Right ventricle myocardium superior (tissue), 1 donor: ENCODE data around the gene ZNF346. TPM values are rescaled to one million over a fixed set of nuclear protein-coding genes. Genes with fewer than 3 reads are reported as not detected.
"Not testable (repeated sequence)": the region's sequence is repeated elsewhere in the genome, so short reads cannot be mapped to it uniquely, and the experiment has no call there.

Experiments
- ATAC-seq: fragments of 200-7000 bp; cut with Tn5 transposase; one replicate; pipeline ENCODE4 v1.9.1; 2020; ENCODE audit warnings: mild to moderate bottlenecking; ENCODE audit not compliant: poor library complexity
- DNase-seq: peaks from one replicate; pipeline ENCODE4 v3.0.0-alpha.2; 2020
- intact Hi-C: fragments of 100-400 bp; cut with DNase I; formaldehyde crosslinking; loops from one replicate; pipeline ENCODE4 v1.11.2; 2022
- long read RNA-seq: library from polyadenylated mRNA; unstranded; transcript quantifications from one replicate; pipeline ENCODE4 v2.0.0, GENCODE V29; 2021
- total RNA-seq: library from RNA; stranded (reverse); fragmentation: NEBNext Ultra II Directional; extraction: Animal tissue kit (Norgen Biotek cat#: 25700); gene quantifications from one replicate; pipeline ENCODE4 v1.2.1, GENCODE V29; 2021
- donor health status: DM: no; HTN: yes; CAD: no; lungs with severe emphysema.

ZNF346 gene, protein sequence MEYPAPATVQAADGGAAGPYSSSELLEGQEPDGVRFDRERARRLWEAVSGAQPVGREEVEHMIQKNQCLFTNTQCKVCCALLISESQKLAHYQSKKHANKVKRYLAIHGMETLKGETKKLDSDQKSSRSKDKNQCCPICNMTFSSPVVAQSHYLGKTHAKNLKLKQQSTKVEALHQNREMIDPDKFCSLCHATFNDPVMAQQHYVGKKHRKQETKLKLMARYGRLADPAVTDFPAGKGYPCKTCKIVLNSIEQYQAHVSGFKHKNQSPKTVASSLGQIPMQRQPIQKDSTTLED
- 5.7 TPM for total RNA-seq
- long read RNA-seq, transcript ZNF346-201 (7 exons, 2,314 nt) = major isoform, 11 of 19 reads
- long read RNA-seq, partial matches to known transcripts = 1 of 19 reads
- long read RNA-seq, other reads (novel, unspliced or antisense) = 7 of 19 reads

DNA sequence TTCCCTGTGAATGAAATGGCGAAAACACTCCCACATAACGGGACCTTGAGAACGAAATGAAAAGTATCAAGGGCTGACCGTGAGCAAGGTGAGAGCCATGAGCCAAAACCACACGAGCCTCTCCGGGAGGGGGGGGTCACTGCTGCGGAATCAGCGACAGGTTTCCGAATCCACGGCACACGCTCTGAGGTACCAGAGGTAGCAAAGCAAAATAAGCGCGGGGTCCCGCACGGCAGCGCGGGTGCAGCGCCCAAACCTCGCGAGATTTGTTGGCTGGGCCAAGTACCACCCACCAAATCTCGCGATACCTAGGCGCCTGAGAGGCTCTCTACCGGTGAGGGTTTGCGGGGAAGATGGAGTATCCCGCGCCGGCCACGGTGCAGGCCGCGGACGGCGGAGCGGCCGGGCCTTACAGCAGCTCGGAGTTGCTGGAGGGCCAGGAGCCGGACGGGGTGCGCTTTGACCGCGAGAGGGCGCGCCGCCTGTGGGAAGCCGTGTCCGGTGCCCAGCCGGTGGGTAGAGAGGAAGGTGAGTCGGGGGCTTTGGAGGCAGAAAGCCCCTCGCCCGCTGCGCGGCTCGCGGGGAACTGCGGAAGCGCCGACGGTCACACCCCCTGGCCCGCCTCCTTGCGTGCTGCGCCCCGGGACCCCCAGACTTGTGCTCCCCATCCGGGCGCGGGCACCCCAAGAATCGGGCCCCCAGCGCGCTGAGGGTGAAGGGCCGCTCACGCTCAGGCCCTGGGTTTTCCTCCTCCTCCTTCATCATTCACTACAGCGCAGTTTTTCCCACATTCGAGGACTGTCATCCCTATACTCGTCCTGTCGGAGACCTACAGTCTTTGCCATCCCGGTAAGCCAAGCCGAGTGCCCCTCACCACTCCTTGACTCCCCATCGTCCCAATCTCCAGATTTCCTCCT lies at the start of gene ZNF346:
Gene ZNF346 (plus strand): TSS at position 311 of the 917 bp plus-strand sequence. CDS start 43 bp downstream, at position 354.
- DNase-seq (peak; percentile 93), ATAC-seq (peak; percentile 97)
- intact Hi-C loops = no loop called here

DNA sequence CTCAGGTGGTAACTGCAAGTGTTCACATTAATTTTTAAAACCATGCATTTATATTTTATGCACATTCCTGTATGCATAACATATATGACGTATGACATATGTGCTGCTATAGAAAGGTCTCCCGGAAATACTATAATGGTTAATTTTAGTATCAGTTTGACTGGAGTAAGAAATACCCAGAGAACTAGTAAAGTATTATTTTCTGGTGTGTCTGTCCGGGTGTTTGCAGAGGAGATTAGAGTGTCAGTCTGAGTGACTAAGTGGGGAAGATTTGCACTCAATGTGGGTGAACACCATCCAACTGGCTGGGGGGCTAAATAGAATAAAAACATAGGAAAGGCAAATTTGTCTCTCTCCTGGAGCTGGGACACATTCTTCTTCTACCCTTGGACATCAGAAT lies 42.8 kb upstream of the ZNF346 start:
- no peak for ATAC-seq
- intact Hi-C loops = no loop called here

DNA sequence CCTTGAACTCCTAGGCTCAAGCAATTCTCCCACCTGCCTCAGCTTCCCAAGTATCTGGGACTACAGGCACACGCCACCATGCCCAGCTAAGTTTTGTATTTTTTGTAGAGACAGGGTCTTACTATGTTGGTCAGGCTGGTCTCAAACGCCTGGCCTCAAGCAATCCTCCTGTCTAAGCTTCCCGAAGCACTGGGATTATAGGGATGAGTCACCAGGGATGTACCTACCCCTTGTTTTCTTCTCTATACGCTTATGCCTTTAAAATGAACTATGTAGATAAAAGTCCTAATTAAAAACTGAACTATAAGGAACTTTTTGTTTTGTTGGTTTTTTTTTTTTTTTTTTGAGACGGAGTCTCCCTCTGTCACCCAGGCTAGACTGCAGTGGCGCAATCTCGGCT lies 41.7 kb upstream of the ZNF346 start:
- intact Hi-C loops = no loop called here
- DNase-seq (no peak), ATAC-seq (no peak)

More for the DNA sequence above, 42.8 kb upstream of the ZNF346 start:
- DNase-seq = no peak

DNA sequence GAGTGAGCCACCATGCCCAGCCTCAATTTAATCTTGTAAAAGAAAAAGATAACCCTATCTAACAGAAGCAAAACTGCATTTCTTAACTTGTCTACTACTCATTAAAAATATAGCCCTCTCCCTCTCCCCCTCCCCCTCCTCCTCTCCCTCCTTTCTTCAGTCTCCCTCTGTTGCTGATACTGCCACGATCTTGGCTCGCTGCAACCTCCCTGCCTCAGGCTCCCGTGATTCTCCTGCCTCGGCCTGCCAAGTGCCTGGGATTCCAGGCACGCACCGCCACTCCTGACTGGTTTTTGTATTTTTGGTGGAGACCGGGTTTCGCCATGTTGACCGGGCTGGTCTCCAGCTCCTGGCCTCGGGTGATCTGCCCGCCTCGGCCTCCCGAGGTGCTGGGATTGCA lies 39.4 kb upstream of the ZNF346 start:
- ATAC-seq = peak; percentile 32
- DNase-seq, intact Hi-C loops: not testable (repeated sequence)

DNA sequence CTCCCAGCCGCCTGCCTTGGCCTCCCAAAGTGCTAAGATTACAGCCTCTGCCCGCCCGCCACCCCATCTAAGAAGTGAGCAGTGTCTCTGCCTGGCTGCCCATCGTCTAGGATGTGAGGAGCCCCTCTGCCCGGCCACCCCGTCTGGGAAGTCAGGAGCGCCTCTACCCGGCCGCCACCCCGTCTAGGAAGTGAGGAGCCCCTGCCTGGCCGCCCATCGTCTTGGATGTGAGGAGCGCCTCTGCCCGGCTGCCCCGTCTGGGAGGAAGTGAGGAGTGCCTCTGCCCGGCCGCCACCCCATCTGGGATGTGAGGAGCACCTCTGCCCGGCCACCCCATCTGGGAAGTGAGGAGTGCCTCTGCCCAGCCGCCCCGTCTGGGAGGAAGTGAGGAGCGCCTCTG lies 38.9 kb upstream of the ZNF346 start:
- DNase-seq, intact Hi-C loops, ATAC-seq: not testable (repeated sequence)

DNA sequence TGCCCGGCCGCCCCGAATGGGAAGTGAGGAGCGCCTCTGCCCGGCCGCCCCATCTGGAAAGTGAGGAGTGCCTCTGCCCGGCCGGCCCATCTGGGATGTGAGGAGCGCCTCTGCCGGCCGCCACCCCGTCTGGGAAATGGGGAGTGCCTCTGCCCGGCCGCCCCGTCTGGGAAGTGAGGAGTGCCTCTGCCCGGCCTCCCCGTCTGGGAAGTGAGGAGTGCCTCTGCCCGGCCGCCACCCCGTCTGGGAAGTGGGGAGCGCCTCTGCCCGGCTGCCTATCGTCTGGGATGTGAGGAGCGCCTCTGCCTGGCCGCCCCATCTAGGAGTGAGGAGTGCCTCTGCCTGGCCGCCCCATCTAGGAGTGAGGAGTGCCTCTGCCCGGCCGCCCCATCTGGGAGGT lies 38.3 kb upstream of the ZNF346 start:
- DNase-seq, intact Hi-C loops: not testable (repeated sequence)

DNA sequence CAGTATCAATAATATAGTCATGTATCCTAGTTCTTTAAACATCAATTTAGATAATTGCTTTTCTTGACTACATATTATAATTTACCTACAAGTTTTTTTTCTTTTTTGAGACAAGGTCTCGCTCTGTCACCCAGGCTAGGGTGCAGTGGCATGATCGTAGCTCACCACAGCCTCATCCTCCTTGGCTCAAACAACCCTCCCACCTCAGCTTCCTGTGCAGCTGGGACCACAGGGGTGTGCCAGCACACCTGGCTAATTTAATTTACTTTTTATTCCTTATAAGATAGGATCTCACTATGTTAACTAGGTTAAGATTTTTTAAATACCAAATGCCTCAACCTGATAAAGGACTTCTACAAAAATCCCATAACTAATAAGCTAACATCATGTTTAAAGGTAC lies 37.0 kb upstream of the ZNF346 start:
- ATAC-seq = no peak
- intact Hi-C loops = no loop called here
- DNase-seq = no peak

More for the DNA sequence above, 38.3 kb upstream of the ZNF346 start:
- not testable (repeated sequence) for ATAC-seq

DNA sequence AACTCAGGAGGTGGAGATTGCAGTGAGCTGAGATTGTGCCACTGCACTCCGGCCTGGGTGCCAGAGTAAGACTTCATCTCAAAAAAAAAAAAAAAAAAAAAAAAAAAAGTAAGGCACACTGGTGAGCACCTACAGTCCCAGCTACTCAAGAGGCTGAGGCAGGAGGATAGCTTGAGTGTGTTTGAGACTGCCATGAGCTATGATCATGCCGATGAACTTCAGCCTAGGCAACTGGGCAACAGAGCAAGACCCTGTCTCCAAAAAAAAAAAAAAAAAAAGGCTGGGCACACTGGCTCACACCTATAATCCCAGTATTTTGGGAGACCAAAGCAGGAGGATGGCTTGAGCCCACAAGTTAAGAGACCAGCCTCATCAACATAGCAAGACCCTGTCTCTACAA lies 36.2 kb upstream of the ZNF346 start:
- intact Hi-C loops = no loop called here
- no peak for DNase-seq
- ATAC-seq = no peak

DNA sequence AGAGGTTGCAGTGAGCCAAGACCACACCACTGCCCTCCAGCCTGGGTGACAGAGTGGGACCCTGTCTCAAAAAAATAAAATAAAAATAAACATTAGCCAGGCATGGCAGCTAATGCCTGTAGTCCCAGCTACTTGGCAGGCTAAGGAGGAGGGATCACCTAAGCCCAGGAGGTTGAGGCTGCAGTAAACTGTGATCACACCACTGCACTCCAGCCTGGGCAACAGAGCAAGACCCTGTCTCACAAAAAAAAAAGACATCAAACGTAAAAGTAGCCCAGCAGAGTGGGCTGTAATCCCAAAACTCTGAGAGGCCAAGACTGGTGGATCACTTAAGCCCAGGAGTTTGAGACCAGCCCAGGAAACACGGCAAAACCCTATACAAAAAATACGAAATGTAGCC lies 34.9 kb upstream of the ZNF346 start:
- no peak for ATAC-seq
- intact Hi-C loops = no loop called here
- no peak for DNase-seq

DNA sequence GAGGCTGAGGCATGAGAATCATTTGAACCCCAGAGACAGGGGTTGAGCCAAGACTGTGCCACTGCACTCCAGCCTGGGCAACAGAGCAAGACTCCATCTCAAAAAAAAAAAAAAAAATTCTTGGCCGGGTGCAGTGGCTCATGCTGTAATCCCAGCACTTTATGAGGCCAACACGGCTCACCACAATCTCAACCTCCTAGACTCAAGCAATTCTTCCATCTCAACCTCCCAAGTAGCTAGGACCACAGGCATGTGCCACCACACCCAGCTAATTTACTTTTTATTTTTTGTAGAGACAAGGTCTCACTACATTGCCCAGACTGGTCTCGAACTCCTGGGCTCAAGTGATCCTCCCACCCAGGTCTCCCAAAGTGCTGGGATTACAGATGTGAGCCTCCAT lies 29.4 kb upstream of the ZNF346 start:
- DNase-seq, ATAC-seq, intact Hi-C loops: not testable (repeated sequence)

DNA sequence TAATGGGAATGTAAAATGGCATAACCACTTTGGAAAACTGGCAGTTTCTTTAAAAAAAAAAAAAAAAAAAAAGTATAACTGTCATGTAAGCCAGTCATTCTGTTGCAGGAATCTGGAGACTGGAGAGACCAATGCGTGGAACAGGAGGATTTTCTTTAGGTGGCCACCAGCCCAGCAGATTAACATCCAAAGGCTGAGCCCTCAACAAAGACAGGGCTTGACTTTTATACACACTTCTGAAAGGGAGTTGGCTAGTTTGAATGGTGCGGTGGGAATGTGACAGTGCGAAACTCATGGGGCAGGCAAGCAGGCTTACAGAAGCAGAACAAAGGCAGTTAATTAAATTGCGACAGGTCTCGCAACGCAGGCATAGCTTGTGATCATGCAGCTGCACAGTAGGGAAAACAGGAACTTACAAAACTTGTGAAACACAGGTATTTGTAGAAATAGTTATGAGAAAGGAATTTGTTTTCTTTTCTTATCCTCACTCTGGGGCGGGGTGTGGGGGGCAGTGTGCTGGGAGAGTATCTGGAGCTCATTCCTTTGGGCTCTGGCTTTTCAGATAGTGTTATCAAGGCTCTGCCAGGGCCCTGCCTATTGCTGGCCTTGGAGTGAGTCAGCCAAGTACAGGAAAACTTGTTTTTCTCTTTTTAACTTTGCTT lies 27.9 kb upstream of the ZNF346 start:
- DNase-seq (peak; percentile 62), ATAC-seq (peak; percentile 65)
- intact Hi-C loops = no loop called here

DNA sequence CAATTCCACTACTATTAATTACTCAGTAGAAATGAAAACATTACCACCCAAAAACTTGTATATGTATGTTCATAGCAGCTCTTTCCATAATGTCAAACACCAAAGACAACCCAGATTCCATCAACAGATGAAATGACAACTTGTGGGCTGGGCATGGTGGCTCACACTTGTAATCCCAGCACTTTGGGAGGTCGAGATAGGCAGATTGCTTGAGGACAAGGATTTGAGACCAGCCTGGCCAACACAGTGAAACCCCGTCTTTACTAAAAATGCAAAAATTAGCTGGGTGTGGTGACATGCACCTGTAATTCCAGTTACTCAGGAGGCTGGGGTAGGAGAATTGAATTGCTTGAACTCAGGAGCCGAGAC lies 27.4 kb upstream of the ZNF346 start:
- DNase-seq = no peak
- intact Hi-C loops = no loop called here
- no peak for ATAC-seq

DNA sequence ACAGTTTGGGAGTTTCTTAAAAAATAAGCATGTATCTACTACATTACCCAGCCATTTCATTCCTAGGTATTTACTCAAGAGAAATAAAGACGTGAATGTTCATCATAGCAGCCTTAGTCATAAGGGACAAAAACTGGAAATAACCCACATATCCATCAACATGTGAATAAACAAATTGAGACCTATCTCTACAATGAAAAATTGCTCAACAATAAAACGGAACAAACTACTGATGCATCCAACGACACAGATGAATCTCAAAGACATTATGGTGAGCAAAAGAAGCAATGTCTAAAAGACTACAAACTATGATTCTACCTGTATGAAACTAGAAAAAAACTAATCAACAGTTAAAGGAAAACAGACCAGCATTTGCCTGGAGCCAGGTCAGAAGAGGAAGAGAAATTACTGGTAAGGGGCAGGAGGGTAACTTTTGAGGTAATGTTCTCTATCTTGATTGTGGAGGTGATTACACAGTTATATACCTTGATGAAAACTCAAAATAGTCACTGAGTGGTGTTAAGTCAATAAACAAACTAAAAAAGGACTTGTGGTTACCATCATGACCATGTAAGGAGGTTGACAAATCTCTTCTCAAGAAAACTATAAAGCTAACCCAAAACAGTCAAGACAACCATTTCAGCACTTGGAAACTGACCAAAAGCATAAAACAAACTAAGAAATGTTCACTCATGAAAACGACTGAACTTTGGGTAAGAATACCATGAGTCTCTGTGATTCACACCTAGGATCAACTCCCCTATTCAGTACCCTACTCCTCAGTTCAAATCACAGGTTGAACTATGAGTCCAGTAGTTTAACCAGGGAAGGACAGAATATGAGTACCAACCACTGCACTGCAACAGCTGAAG lies 26.4 kb upstream of the ZNF346 start:
- DNase-seq (no peak), ATAC-seq (peak; percentile 11)
- intact Hi-C loops = no loop called here

DNA sequence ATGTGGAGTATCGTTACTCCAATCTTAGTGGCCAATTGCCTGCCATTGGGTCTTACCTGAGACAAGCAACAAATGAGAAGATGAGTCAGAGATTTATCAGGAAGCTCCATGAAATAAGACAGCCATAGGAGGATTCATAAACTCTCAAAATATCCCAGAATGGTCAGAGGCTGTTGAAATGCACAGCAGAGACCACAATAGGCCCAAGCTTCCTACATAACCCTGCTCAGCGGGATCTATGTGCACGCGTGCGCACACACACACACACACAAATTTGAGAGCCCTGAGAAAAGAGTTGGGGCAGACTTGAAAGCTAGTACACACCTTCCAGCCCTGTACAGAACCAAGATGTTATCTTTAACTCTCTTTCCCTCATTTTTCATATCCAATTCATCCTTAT lies 25.7 kb upstream of the ZNF346 start:
- DNase-seq (no peak), ATAC-seq (no peak)
- intact Hi-C loops = no loop called here

DNA sequence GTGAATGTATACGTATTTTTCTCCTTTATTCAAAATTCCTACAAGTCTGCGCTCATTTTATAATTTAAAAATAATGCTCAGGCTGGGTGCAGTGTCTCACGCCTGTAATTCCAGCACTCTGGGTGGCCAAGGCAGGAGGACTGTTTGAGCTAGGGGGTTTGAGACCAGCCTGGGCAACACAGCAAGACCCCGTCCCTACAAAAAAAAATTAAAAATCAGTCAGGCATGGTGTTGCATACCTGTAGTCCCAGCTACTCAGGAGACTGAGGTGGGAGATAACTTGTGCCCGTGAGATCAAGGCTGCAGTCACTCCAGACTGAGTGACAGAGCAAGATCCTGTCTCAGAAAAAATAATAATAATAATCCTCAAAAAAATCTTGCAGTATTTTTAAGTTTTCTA lies 23.7 kb upstream of the ZNF346 start:
- intact Hi-C loops = no loop called here
- DNase-seq (no peak), ATAC-seq (no peak)

DNA sequence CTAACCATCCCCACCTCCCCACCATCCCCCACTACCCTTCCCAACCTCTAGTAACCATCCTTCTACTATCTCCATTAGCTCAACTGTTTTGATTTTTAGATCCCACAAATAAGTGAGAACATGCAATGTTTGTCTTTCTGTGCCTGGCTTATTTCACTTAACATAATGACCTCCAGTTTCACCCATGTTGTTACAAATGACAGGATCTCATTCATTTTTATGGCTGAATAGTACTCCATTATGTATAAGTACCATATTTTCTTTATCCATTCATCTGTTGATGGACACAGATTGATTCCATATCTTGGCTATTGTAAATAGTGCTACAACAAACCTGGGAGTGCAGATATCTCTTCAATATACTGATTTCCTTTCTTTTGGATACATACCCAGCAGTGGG lies 23.0 kb upstream of the ZNF346 start:
- DNase-seq, ATAC-seq, intact Hi-C loops: not testable (repeated sequence)

DNA sequence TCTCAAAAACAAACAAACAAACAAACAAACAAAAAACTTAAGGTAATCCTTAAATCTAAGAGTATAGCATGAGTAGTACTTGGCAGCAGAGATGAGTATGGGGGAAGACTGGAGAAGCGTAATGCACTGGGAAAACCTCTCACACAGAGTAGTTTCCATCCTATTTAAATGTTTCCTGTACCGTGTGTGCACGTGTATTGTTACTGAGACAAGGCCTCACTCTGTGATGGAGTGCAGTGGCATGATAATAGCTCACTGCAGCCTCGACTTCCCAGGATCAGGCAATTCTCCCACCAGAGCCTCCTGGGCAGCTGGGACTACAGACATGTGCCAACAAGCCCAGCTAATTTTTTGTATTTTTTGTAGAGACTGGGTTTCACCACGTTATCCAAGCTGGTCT lies 18.8 kb upstream of the ZNF346 start:
- DNase-seq (no peak), ATAC-seq (no peak)
- intact Hi-C loops = no loop called here

DNA sequence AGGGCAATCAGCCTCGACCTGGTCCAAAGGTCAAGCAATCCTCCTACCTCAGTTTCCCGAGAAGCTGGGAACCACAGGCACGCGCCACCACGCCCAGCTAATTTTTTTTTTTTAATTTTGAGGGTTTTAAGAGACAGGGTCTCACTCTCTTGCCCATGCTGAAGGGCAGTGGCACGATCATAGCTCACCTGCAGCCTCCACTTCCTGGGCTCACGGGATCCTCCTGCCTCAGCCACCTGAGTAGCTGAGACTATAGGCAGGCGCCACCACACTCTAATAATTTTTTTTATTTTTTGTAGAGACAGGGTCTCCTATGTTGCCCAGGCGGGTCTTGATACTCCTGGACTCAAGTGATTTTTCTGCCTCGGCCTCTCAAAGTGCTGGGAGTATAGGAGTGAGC lies 17.5 kb upstream of the ZNF346 start:
- no peak for DNase-seq
- ATAC-seq = no peak
- intact Hi-C loops = no loop called here
